ENCODE results near the gene SLC5A4.

DNA sequence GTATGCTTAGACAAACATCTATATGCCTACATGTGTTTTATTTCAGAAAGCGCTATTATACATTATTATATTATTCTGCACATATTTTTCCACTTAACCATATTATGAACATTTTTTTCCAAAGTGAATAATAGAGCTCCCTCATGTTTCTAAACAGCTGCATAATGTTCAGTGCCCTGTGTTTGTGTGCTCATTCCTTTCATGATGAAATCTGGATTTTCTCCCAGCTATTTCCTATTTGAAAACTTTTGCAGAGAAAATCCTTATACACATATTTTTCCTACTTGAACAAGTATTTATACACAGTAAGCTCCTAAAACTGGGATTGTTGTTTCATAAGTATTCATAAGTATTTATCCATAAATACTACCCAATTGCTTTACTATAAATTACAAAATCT, 32.2 kb downstream of the SLC5A4 start:
- TF ChIP-seq POLR2A (IDR thresholded peaks at IDR 0.05) (no peak), CTCF (IDR thresholded peaks at IDR 0.05) (no peak), EP300 (IDR thresholded peaks at IDR 0.05) (no peak)

Data from tibial nerve (tissue), 4 donors.